GM18868 (cell line): ENCODE measurements around the gene GSC2.

ENCODE experiments used
- ATAC-seq: cut with Tn5 transposase; IDR thresholded peaks from one replicate; pipeline ENCODE4 v1.9.1; 2021; ENCODE audit warnings: mild to moderate bottlenecking, moderate library complexity; ENCODE audit not compliant: unreplicated experiment

GSC2 gene

DNA sequence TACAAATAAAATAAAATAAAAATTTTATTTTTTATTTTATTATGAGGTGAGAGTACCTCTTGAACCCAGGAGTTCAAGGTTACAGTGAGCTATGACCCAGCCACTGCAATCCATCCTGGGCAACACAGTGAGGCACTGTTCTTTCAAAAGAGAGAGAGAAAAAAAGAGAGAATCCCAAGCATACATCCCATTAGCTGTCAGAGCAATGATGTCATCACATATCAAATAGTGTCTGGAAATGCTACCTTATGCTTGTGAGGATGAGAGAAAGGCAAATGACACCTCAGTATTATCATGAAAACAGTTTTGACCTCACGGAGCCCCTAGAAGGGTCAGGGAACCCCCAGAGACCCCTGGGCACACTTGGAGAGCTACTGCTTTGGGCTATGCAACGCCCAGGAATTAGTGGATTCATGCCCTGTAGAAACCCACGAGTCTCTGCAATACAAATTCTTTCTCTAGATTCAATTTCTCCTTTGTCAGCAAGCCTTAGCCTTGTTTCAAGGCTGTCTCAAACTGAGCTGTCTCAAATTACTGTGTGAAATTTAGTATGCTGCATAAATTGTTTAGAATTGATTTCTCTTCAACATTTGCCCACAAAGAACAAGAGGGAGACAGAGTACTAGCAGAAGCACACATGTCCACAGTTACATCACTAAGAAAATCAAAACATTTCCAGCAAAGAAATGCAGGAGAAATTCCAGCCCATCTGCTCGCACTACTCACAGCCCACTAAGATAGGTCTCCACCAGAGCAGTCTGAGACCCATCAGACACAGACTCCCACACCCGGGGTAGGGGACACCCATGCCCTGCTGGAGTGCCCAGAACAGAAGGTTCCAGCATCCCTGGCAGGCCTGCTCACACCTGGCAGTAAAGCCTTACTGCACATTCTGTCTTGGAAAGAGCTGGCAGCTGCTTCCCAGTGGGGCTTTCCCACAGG is 45.9 kb downstream of the GSC2 start:
- no peak for ATAC-seq

- ATAC-seq, result no peak
These were observed 51.9 kb downstream of the GSC2 start for GRCh38 chr22:19098157-19098556.

- no peak for ATAC-seq
These were observed 52.6 kb downstream of the GSC2 start for GRCh38 chr22:19097518-19097917.
